HepG2 (cell line): ENCODE results near the gene KRTAP9-4.
"Not testable (repeated sequence)": the region's sequence is repeated elsewhere in the genome, so short reads cannot be mapped to it uniquely, and the experiment has no call there.

ENCODE experiments used
- EZH2 ChIP-seq: conservative IDR thresholded peaks from 2 replicates; pipeline ENCODE4 v1.6.1; 2012; ENCODE audit warnings: mild to moderate bottlenecking, low read depth, low read length, moderate library complexity
- FOXC1 ChIP-seq: sonication (generic); formaldehyde crosslinking; IDR thresholded peaks from 2 replicates; pipeline ENCODE4 v1.8.0; 2022; ENCODE audit warnings: mild to moderate bottlenecking, missing genetic modification reagents, borderline replicate concordance
- MEIS1 ChIP-seq: sonication (generic); formaldehyde crosslinking; IDR thresholded peaks from 2 replicates; pipeline ENCODE4 v1.9.0; 2021; ENCODE audit warnings: mild to moderate bottlenecking, missing genetic modification reagents, moderate library complexity, borderline replicate concordance
- SIN3B ChIP-seq: fragments of 150-350 bp; IDR thresholded peaks from 2 replicates; pipeline ENCODE4 v1.6.1; 2014; ENCODE audit warnings: low read length
- ZNF580 ChIP-seq: IDR thresholded peaks from 2 replicates; pipeline ENCODE4 v1.6.1; 2016; ENCODE audit warnings: low read depth, borderline replicate concordance
- TF ChIP-seq, protein P1 (sequence below): IDR thresholded peaks from 2 replicates; pipeline ENCODE4 v1.6.1; 2018; ENCODE audit warnings: missing genetic modification reagents, mild to moderate bottlenecking, missing compliant biosample characterization
- TF ChIP-seq, protein P2 (sequence below): sonication (generic); formaldehyde crosslinking; IDR thresholded peaks from 2 replicates; pipeline ENCODE4 v1.5.0; 2020; ENCODE audit warnings: mild to moderate bottlenecking, missing genetic modification reagents, moderate library complexity

GRCh38 chr17:41232399-41233105 is 16.9 kb upstream of the KRTAP9-4 start, which contains the start of gene KRTAP9-3:
- TF ChIP-seq MEIS1 (CRISPR knock-in tag); EZH2; FOXC1 (CRISPR knock-in tag); SIN3B; ZNF580: not testable (repeated sequence)
- TF ChIP-seq, protein P1, sequence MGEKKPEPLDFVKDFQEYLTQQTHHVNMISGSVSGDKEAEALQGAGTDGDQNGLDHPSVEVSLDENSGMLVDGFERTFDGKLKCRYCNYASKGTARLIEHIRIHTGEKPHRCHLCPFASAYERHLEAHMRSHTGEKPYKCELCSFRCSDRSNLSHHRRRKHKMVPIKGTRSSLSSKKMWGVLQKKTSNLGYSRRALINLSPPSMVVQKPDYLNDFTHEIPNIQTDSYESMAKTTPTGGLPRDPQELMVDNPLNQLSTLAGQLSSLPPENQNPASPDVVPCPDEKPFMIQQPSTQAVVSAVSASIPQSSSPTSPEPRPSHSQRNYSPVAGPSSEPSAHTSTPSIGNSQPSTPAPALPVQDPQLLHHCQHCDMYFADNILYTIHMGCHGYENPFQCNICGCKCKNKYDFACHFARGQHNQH (CRISPR knock-in tag), result not testable (repeated sequence)
- TF ChIP-seq, protein P2, sequence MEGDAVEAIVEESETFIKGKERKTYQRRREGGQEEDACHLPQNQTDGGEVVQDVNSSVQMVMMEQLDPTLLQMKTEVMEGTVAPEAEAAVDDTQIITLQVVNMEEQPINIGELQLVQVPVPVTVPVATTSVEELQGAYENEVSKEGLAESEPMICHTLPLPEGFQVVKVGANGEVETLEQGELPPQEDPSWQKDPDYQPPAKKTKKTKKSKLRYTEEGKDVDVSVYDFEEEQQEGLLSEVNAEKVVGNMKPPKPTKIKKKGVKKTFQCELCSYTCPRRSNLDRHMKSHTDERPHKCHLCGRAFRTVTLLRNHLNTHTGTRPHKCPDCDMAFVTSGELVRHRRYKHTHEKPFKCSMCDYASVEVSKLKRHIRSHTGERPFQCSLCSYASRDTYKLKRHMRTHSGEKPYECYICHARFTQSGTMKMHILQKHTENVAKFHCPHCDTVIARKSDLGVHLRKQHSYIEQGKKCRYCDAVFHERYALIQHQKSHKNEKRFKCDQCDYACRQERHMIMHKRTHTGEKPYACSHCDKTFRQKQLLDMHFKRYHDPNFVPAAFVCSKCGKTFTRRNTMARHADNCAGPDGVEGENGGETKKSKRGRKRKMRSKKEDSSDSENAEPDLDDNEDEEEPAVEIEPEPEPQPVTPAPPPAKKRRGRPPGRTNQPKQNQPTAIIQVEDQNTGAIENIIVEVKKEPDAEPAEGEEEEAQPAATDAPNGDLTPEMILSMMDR (CRISPR knock-in tag), result not testable (repeated sequence)
